Colonic mucosa (tissue), 4 donors: ENCODE measurements around the gene CALCR. TPM values are rescaled to one million over a fixed set of nuclear protein-coding genes. Genes with fewer than 3 reads are reported as not detected.

Experiments used
- DNase-seq: peaks from one replicate; pipeline ENCODE4 v3.0.0-alpha.2; 2020
- H3K27ac ChIP-seq: fragments of 200-600 bp; one replicate; pipeline ENCODE4 v1.8.0; 2021
- H3K27me3 ChIP-seq: fragments of 200-600 bp; one replicate; pipeline ENCODE4 v1.8.0; 2021
- H3K36me3 ChIP-seq: fragments of 200-600 bp; one replicate; pipeline ENCODE4 v1.8.0; 2021
- H3K4me1 ChIP-seq: fragments of 200-600 bp; one replicate; pipeline ENCODE4 v1.8.0; 2021; ENCODE audit warnings: mild to moderate bottlenecking
- H3K4me3 ChIP-seq: fragments of 200-600 bp; one replicate; pipeline ENCODE4 v1.8.0; 2021
- H3K9ac ChIP-seq, 2 donors: one replicate each; pipeline ENCODE4 v1.7.0; 2013; ENCODE audit warnings: control low read depth in 2 of 2, low read depth in 2 of 2, low read length in 2 of 2
- H3K9me3 ChIP-seq: fragments of 200-600 bp; one replicate; pipeline ENCODE4 v1.8.0; 2021
- intact Hi-C: fragments of 100-400 bp; cut with DNase I; formaldehyde crosslinking; loops from one replicate; pipeline ENCODE4 v1.14.1; 2022
- total RNA-seq, 2 donors: library from RNA; stranded (reverse); fragmentation: NEBNext Ultra II Directional in 1 of 2; extraction: Animal tissue kit (Norgen Biotek cat#: 25700) in 1 of 2; gene quantifications; one replicate each; pipeline ENCODE4 v1.2.1, GENCODE V29; 2021
- TF ChIP-seq, protein P1 (sequence below): fragments of 200-600 bp; IDR thresholded peaks from one replicate; pipeline ENCODE4 v1.8.0; 2022; ENCODE audit warnings: antibody characterized with exemption, mild to moderate bottlenecking
- donor health status: healthy.
- donor health status: DM: no; HTN: no; CAD: no.
- donor health status: DM: no; HTN: no; CAD: no.

CALCR gene
- total RNA-seq, 2 donors from 2014 or later = not detected

DNA sequence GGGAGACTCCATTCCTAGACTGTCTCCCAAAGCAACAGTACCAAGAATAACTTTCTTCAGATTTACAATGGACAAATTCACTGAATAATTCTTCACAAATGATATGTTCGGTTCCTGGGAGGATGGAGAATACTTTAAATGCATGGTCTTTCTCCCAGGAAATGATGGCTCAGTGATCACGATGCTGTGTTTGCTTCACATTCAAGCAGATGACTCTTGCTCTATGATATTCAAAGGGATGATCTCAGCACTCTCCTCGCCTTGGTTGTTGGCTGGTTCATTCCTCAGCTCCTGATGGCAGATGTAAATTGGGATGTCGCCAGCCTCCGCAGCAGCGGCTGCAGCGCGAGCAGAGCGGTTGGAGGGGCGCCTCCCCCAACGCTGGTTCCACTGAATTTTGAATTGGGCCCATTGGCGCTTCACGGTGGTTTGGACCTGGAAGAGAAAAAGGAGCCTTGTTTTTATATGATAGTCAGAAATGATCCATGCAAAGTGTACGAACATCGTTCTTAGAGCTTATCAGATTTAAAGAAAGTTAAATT lies 148.3 kb downstream of the CALCR start:
- Histone ChIP-seq H3K9ac (no peak overlapping the region), H3K27ac (no peak overlapping the region), H3K9me3 (no peaks in the 10 kb centered on the region), H3K4me3 (no peak overlapping the region), H3K36me3 (no peaks in the 10 kb centered on the region), H3K27me3 (no peaks in the 10 kb centered on the region), H3K4me1 (no peaks in the 10 kb centered on the region)
- no peak for DNase-seq
- intact Hi-C loops = no loop called here
- TF ChIP-seq, protein P1, sequence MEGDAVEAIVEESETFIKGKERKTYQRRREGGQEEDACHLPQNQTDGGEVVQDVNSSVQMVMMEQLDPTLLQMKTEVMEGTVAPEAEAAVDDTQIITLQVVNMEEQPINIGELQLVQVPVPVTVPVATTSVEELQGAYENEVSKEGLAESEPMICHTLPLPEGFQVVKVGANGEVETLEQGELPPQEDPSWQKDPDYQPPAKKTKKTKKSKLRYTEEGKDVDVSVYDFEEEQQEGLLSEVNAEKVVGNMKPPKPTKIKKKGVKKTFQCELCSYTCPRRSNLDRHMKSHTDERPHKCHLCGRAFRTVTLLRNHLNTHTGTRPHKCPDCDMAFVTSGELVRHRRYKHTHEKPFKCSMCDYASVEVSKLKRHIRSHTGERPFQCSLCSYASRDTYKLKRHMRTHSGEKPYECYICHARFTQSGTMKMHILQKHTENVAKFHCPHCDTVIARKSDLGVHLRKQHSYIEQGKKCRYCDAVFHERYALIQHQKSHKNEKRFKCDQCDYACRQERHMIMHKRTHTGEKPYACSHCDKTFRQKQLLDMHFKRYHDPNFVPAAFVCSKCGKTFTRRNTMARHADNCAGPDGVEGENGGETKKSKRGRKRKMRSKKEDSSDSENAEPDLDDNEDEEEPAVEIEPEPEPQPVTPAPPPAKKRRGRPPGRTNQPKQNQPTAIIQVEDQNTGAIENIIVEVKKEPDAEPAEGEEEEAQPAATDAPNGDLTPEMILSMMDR = no peak

DNA sequence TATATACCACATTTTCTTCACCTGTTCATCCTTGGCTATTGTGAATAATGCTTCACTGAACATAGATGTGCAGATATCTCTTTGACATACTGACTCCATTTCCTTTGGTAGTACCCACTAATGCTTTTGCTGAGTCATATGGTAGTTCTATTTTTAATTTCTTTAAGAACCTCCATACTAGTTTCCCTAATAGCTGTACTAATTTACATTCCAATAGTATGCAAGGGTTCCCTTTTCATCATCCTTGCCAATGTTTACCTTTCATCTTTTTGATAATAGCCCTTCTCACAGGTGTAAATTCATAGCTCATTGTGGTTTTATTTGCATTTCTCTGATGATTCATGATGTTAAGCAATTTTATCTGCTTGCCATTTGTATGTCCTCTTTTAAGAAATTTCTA lies 159.9 kb downstream of the CALCR start:
- Histone ChIP-seq H3K27ac (no peak overlapping the region), H3K4me3 (no peak overlapping the region), H3K36me3 (no peaks in the 10 kb centered on the region), H3K9ac (no peak overlapping the region), H3K27me3 (no peaks in the 10 kb centered on the region), H3K4me1 (no peaks in the 10 kb centered on the region), H3K9me3 (no peaks in the 10 kb centered on the region)
- TF ChIP-seq, protein P1 = no peak
- intact Hi-C loops = no loop called here
- DNase-seq = no peak

DNA sequence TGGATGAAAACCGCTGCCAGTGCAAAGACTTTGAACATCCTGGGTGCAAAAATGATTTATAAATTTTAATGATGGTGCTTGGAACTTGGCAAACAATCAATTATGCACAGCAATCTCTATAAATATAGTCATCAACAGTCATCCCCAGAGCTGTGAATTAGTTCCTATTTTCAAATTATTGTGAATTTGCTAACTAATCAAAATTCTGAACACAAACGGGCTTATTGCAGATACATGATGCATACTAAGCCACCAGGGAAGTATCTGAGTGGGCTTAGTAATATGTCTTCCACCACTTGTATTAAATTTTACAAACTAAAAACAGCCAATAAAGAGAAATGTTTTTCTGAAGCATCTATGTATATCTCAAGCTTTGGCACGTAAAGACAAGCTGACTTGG lies 165.2 kb downstream of the CALCR start:
- Histone ChIP-seq H3K4me3 (no peak overlapping the region), H3K9ac (no peak overlapping the region), H3K27me3 (no peaks in the 10 kb centered on the region), H3K4me1 (no peaks in the 10 kb centered on the region), H3K9me3 (no peaks in the 10 kb centered on the region), H3K36me3 (no peaks in the 10 kb centered on the region), H3K27ac (no peak overlapping the region)
- DNase-seq = no peak
- TF ChIP-seq, protein P1 = no peak
- intact Hi-C loops = no loop called here

DNA sequence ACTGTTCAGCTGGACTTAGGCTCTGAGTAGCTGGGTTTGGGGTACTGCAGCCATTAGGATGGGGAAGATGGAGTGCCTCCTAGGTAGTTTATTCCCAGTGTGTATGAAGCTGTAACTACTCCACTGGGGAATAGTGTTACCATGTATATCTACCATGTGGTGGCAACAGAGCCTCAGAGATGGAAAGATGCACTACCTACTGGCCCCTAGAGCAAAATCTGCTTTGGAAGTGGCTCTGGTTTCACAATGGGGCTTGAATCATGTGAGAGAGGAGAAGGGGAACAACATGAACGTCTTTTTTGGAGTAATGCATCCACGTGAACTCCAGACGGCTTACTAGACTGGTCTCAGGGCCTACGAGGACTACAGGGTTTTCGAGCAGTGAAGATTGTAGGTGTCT lies 167.3 kb downstream of the CALCR start:
- TF ChIP-seq, protein P1 = no peak
- Histone ChIP-seq H3K9ac (no peak overlapping the region), H3K36me3 (no peaks in the 10 kb centered on the region), H3K27ac (no peak overlapping the region), H3K4me1 (no peaks in the 10 kb centered on the region), H3K9me3 (no peaks in the 10 kb centered on the region), H3K27me3 (no peaks in the 10 kb centered on the region), H3K4me3 (no peak overlapping the region)
- intact Hi-C loops = no loop called here
- no peak for DNase-seq

DNA sequence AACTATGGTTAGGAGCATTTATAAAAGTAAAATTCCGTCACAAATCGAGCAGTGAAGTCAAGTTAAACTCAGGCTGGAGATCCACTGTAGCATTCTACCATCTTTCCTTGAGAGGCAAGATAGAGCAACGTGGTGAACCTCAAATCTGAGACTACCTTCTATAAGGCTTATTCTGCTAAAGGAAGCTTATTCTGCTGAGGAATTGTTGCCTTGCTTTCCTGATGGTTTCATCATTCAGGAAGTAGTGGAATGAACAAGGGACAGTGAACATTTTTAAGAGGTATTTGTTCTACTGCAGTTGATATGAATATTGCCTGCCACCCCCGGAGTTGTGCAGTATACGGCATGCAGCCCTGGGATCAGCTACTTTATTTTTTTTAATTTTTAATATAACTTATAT lies 171.6 kb downstream of the CALCR start:
- Histone ChIP-seq H3K27ac (no peak overlapping the region), H3K4me3 (no peak overlapping the region), H3K36me3 (no peaks in the 10 kb centered on the region), H3K9me3 (no peaks in the 10 kb centered on the region), H3K27me3 (no peaks in the 10 kb centered on the region), H3K4me1 (no peaks in the 10 kb centered on the region), H3K9ac (no peak overlapping the region)
- intact Hi-C loops = no loop called here
- no peak for DNase-seq
- TF ChIP-seq, protein P1 = no peak
